A549 treated with CORT108297 at 1 μM for 4 hours (cell line): Measurements from ENCODE around the gene GRP. TPM values are rescaled to one million over a fixed set of nuclear protein-coding genes. Genes with fewer than 3 reads are reported as not detected.

Experiments used
- total RNA-seq: library from RNA; stranded (reverse); fragments of 200-300 nt; extraction: Qiagen RNA extraction; gene quantifications from 5 replicates; pipeline ENCODE4 v1.2.3, GENCODE V29; 2022

GRP gene
- total RNA-seq, result not detected in 5 replicates

GRCh38 chr18:59219672-59220163 lies at the start of gene GRP:
Gene GRP (plus strand): TSS chr18:59220158. CDS start chr18:59220266, 108 bp downstream.

GRCh38 chr18:59272891-59273758 lies 53.2 kb downstream of the GRP start, which contains the start of gene RAX:
Gene RAX (minus strand): TSS chr18:59273454. CDS start chr18:59273206, 248 bp downstream.

Other genes starting within 250 kb of the GRP start
- 53.9 to 66.3 TPM (median 60.7 TPM) in 5 replicates for gene SEC11C, start 80.3 kb upstream of the GRP start, total RNA-seq
- gene RAX, start 53.3 kb downstream of the GRP start, total RNA-seq, result not detected in 5 replicates
- not detected in 5 replicates for gene CPLX4, start 98.5 kb downstream of the GRP start, total RNA-seq
- 26.6 to 41.6 TPM (median 32.3 TPM) in 5 replicates for gene LMAN1, start 139.1 kb downstream of the GRP start, total RNA-seq